Measurements from ENCODE around the gene AP1S1. TPM values are rescaled to one million over a fixed set of nuclear protein-coding genes. Genes with fewer than 3 reads are reported as not detected.

Gene AP1S1
- total and polyA plus RNA-seq, 2 of the 13 experiments (the other 11 are each of a cell fraction or from before 2014, with no cell fraction given), result 57.5 to 68.1 TPM

- no peak for TF ChIP-seq ZBTB39 (CRISPR knock-in tag; IDR thresholded peaks at IDR 0.05)
- no peak for TF ChIP-seq AKNA (CRISPR knock-in tag; IDR thresholded peaks at IDR 0.05; ENCODE audit: borderline replicate concordance)
- no peak for TF ChIP-seq TBP (CRISPR knock-in tag; IDR thresholded peaks at IDR 0.05)
- TF ChIP-seq SRY (CRISPR knock-in tag; IDR thresholded peaks at IDR 0.05), result peak; percentile 15; the same call in 1 of the 2 replicates
- TF ChIP-seq RARA (CRISPR knock-in tag; IDR thresholded peaks at IDR 0.05), result no peak
- TF ChIP-seq ZNF451 (CRISPR knock-in tag; IDR thresholded peaks at IDR 0.05), result 0 out of 2 replicates have a peak, but pooled peaks have one; percentile 56
- no peak for TF ChIP-seq ZNF800 (CRISPR knock-in tag; IDR thresholded peaks at IDR 0.05)
- TF ChIP-seq BCL6 (CRISPR knock-in tag; IDR thresholded peaks at IDR 0.05), result no peak
- no peak for TF ChIP-seq ZFP90 (CRISPR knock-in tag; IDR thresholded peaks at IDR 0.05; ENCODE audit: borderline replicate concordance)
- TF ChIP-seq TFE3 (CRISPR knock-in tag; IDR thresholded peaks at IDR 0.05), result no peak
- TF ChIP-seq ZSCAN20 (CRISPR knock-in tag; IDR thresholded peaks at IDR 0.05; ENCODE audit: borderline replicate concordance), result no peak
- no peak for TF ChIP-seq HNRNPL (IDR thresholded peaks at IDR 0.05; ENCODE audit: low read depth, low read length)
- TF ChIP-seq ETV5 (CRISPR knock-in tag; IDR thresholded peaks at IDR 0.05; ENCODE audit: borderline replicate concordance), result no peak
- no peak for TF ChIP-seq TCF7L2 (IDR thresholded peaks at IDR 0.05; ENCODE audit: low read depth, low read length)
- TF ChIP-seq CHCHD3 (CRISPR knock-in tag; IDR thresholded peaks at IDR 0.05), result no peak
- TF ChIP-seq KLF13 (CRISPR knock-in tag; IDR thresholded peaks at IDR 0.05), result no peak
- no peak for TF ChIP-seq SIX1 (CRISPR knock-in tag; IDR thresholded peaks at IDR 0.05; ENCODE audit: borderline replicate concordance)
- TF ChIP-seq ZNF501 (CRISPR knock-in tag; IDR thresholded peaks at IDR 0.05), result no peak; the same call in 1 of the 2 replicates
- no peak for TF ChIP-seq ZNF678 (CRISPR knock-in tag; IDR thresholded peaks at IDR 0.05)
- TF ChIP-seq U2AF2 (IDR thresholded peaks at IDR 0.05; ENCODE audit: low read depth, low read length), result no peak
These were observed 26.0 kb upstream of the AP1S1 start (continued) for GRCh38 chr7:101128040-101128834.

Data from HepG2 (cell line).